MCF 10A (cell line): ENCODE data around the gene PRRC2B. TPM values are rescaled to one million over a fixed set of nuclear protein-coding genes. Genes with fewer than 3 reads are reported as not detected.

ENCODE experiments used
- BruUV-seq: library from RNA; stranded (reverse); fragments of 400-500 nt; replicated peaks from 2 replicates; lab custom pipeline; 2021; lab: Mats Ljungman, UMichigan
- CTCF ChIA-PET: fragments of 300-600 bp; sonication (Branson Sonifier 250); formaldehyde crosslinking; extraction: SDS; loops from one replicate; lab custom pipeline; 2021; ENCODE audit warnings: antibody characterized with exemption, inconsistent platforms; lab: Yijun Ruan, JAX
- POLR2A ChIA-PET: fragments of 300-600, 350-650 bp; sonication (Branson Sonifier 250); formaldehyde crosslinking; extraction: SDS; loops from one replicate; lab custom pipeline; 2020; ENCODE audit warnings: antibody characterized with exemption, inconsistent platforms; lab: Yijun Ruan, JAX
- DNase-seq: peaks from one replicate; pipeline ENCODE4 v3.0.0-alpha.2; 2018; ENCODE audit not compliant: unreplicated experiment
- H3K27ac Mint-ChIP-seq: one replicate; pipeline ENCODE4 v1.8.0; 2022; ENCODE audit warnings: mild to moderate bottlenecking, low read depth, mixed read lengths; ENCODE audit not compliant: unreplicated experiment
- H3K27me3 Mint-ChIP-seq: one replicate; pipeline ENCODE4 v1.8.0; 2022; ENCODE audit warnings: mixed read lengths; ENCODE audit not compliant: insufficient read depth, unreplicated experiment
- H3K36me3 Mint-ChIP-seq: one replicate; pipeline ENCODE4 v1.8.0; 2022; ENCODE audit warnings: mild to moderate bottlenecking, moderate library complexity, mixed read lengths; ENCODE audit not compliant: insufficient read depth, unreplicated experiment
- H3K4me1 Mint-ChIP-seq: one replicate; pipeline ENCODE4 v1.8.0; 2022; ENCODE audit warnings: mixed read lengths; ENCODE audit not compliant: insufficient read depth, unreplicated experiment
- H3K4me3 Mint-ChIP-seq: one replicate; pipeline ENCODE4 v1.8.0; 2022; ENCODE audit warnings: mild to moderate bottlenecking, moderate library complexity, mixed read lengths; ENCODE audit not compliant: unreplicated experiment
- H3K9me3 Mint-ChIP-seq: one replicate; pipeline ENCODE4 v1.8.0; 2022; ENCODE audit warnings: mixed read lengths; ENCODE audit not compliant: unreplicated experiment
- CTCF ChIP-seq: fragments of 200-600 bp; IDR thresholded peaks from one replicate; pipeline ENCODE4 v1.8.0; 2022; ENCODE audit warnings: antibody characterized with exemption, mild to moderate bottlenecking; ENCODE audit not compliant: unreplicated experiment
- intact Hi-C: fragments of 100-400 bp; cut with micrococcal nuclease; formaldehyde crosslinking; loops from 2 replicates; pipeline ENCODE4 v1.14.1; 2022
- total RNA-seq: library from RNA; stranded (reverse); gene quantifications from 2 replicates; pipeline ENCODE4 v1.2.3, GENCODE V29; 2022

Gene PRRC2B
- total RNA-seq, 1 experiment from 2014 or later: 186 TPM

DNA sequence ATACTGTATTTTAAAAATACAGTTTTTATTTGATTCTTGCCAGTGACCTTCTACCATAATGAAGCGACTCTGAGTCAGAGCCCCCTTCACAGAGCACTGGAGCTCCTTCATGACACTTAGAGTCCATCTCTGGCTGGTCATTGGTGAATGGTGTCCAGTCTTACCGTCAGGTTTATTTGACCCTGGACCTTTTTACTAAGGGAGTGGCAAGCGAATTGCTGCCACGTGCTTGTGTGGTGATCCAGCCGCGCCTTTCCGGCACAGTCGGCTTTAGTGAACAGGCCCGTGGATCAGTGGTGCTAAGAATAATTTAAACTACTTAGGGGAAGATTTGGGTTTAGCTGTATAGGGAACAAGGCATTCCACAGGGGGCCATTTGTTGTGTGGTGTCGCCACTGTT lies 48.5 kb downstream of the PRRC2B start:
- no peak overlapping the region for H3K27ac Mint-ChIP-seq

DNA sequence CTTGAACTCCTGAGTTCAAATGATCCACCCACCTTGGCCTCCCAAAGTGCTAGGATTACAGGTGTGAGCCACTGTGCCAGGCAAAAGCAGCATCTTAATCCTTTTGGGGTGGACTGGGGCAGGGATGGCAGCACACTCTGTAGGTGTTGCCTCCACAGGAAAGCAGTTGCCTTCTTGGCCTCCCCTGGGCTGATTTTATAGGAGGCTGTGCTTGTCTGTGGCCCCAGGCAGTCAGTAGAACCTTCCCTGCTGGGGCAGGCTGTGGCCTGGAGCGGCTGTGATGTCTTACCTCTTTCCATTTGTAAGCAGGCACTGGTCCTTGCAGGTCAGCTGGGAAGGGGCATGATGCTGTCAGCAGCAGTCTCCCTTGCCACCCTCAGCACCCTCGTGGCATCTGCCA lies 49.8 kb downstream of the PRRC2B start:
- POLR2A ChIA-PET: interaction anchor here (1.1 kb wide), 1 partner anchor 71 kb away, joined by 3 read pairs; no protein-coding TSS in a partner anchor
- Mint-ChIP-seq H3K4me1 (no peaks in the 10 kb centered on the region), H3K27me3 (no peaks in the 10 kb centered on the region), H3K9me3 (no peaks in the 10 kb centered on the region), H3K27ac (no peak overlapping the region), H3K4me3 (no peak overlapping the region), H3K36me3 (peaks cover 92% of the 10 kb centered on the region)
- intact Hi-C loops: no loop called here
- no TSS peak for BruUV-seq
- DNase-seq: no peak
- CTCF ChIA-PET: no interaction called here
- no peak for TF ChIP-seq CTCF

More for the DNA sequence above, 48.5 kb downstream of the PRRC2B start:
- no peaks in the 10 kb centered on the region for H3K27me3 Mint-ChIP-seq
- no peaks in the 10 kb centered on the region for H3K9me3 Mint-ChIP-seq
- H3K36me3 Mint-ChIP-seq: peaks cover 89% of the 10 kb centered on the region
- no TSS peak for BruUV-seq
- no peak for TF ChIP-seq CTCF
- ChIA-PET CTCF (no interaction called here), POLR2A (interaction anchor here (1.1 kb wide), 1 partner anchor 69 kb away, joined by 3 read pairs; no protein-coding TSS in a partner anchor)
- H3K4me1 Mint-ChIP-seq: no peaks in the 10 kb centered on the region
- intact Hi-C loops: no loop called here
- H3K4me3 Mint-ChIP-seq: no peak overlapping the region
- DNase-seq: no peak

DNA sequence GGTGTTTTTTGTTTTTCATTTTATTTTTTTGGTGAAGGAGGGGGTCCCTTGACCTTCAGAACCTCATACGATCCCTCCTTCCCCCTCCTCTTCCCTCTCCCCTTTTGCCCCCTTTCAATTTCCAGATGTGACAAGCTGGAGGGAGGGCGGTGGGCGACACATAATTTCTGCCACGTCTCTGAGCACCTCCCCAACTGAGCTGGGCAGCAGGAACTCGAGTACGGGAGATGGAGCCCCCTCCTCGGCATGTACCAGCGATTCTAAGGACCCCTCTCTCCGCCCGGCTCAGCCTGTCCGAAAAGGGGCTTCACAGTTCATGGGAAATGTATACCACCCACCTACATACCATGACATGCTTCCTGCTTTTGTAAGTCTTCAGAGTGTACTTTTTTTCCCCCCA lies 52.4 kb downstream of the PRRC2B start:
- POLR2A ChIA-PET: no interaction called here
- TF ChIP-seq CTCF: no peak
- Mint-ChIP-seq H3K27me3 (no peaks in the 10 kb centered on the region), H3K9me3 (no peaks in the 10 kb centered on the region), H3K36me3 (peaks cover 99% of the 10 kb centered on the region), H3K27ac (no peak overlapping the region), H3K4me1 (no peaks in the 10 kb centered on the region), H3K4me3 (no peak overlapping the region)
- intact Hi-C loops: no loop called here
- no peak for DNase-seq
- no TSS peak for BruUV-seq
- CTCF ChIA-PET: no interaction called here

DNA sequence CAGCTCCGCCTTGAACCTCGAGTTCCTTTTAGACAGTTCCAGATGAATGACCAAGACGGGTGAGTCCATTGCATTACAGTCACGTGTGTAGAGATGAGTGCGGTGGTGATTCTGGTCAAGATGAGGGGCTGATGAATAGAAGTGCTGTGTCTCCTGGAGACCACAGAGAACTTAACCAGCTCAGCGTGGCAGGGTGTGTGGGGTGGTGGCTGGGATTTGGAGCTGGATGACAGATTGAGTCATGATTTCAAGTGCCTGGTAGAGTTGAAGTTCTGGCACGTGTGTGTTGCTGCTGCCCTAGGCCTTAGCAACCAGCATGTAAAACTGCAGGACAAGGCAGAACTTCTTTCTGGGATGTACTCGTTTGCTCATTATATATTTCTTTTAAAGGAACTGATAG lies 53.3 kb downstream of the PRRC2B start:
- no TSS peak for BruUV-seq
- TF ChIP-seq CTCF: no peak
- no peaks in the 10 kb centered on the region for H3K9me3 Mint-ChIP-seq
- peaks cover 99% of the 10 kb centered on the region for H3K36me3 Mint-ChIP-seq
- ChIA-PET CTCF (interaction anchor here (1.2 kb wide), 1 partner anchor 33 kb away, joined by 3 read pairs; no protein-coding TSS in a partner anchor), POLR2A (no interaction called here)
- intact Hi-C loops: no loop called here
- no peak for DNase-seq
- no peak overlapping the region for H3K4me3 Mint-ChIP-seq
- no peaks in the 10 kb centered on the region for H3K4me1 Mint-ChIP-seq
- no peak overlapping the region for H3K27ac Mint-ChIP-seq
- no peaks in the 10 kb centered on the region for H3K27me3 Mint-ChIP-seq
